GM23338 (cell line): ENCODE measurements around the gene FBXW2. TPM values are rescaled to one million over a fixed set of nuclear protein-coding genes. Genes with fewer than 3 reads are reported as not detected.

Experiments used
- ATAC-seq: fragments of 200-7000 bp; cut with Tn5 transposase; 3 replicates; pipeline ENCODE4 v1.9.1; 2020
- DNase-seq: peaks from one replicate; pipeline ENCODE4 v3.0.0-alpha.2; 2015; ENCODE audit warnings: low spot score
- H2AFZ ChIP-seq: fragments of 200-600 bp; sonication (generic); 2 replicates; pipeline ENCODE4 v1.8.0; 2016; ENCODE audit warnings: antibody characterized with exemption, mild to moderate bottlenecking, moderate library complexity
- H3F3A ChIP-seq: fragments of 200-600 bp; sonication (generic); replicated peaks from 2 replicates; pipeline ENCODE4 v1.8.0; 2017; ENCODE audit warnings: antibody characterized with exemption, mixed run types, low read depth
- H3K27ac ChIP-seq: fragments of 200-600 bp; sonication (generic); 2 replicates; pipeline ENCODE4 v1.6.1; 2016; ENCODE audit warnings: low read depth
- H3K27me3 ChIP-seq: fragments of 200-600 bp; sonication (generic); 2 replicates; pipeline ENCODE4 v1.8.0; 2016; ENCODE audit warnings: mild to moderate bottlenecking, mixed run types, moderate library complexity; ENCODE audit not compliant: insufficient read depth
- H3K36me3 ChIP-seq: fragments of 200-600 bp; sonication (generic); 2 replicates; pipeline ENCODE4 v1.8.0; 2016; ENCODE audit warnings: mild to moderate bottlenecking; ENCODE audit not compliant: insufficient read depth
- H3K4me1 ChIP-seq: fragments of 200-600 bp; sonication (generic); 2 replicates; pipeline ENCODE4 v1.8.0; 2016; ENCODE audit warnings: mild to moderate bottlenecking, moderate library complexity; ENCODE audit not compliant: insufficient read depth
- H3K4me2 ChIP-seq: fragments of 200-600 bp; sonication (generic); 2 replicates; pipeline ENCODE4 v1.7.1; 2017; ENCODE audit warnings: mixed run types
- H3K4me3 ChIP-seq: fragments of 200-600 bp; sonication (generic); 2 replicates; pipeline ENCODE4 v1.6.1; 2016; ENCODE audit warnings: mixed run types
- H3K79me2 ChIP-seq: fragments of 200-600 bp; sonication (generic); replicated peaks from 2 replicates; pipeline ENCODE4 v1.8.0; 2017; ENCODE audit warnings: mild to moderate bottlenecking; ENCODE audit not compliant: insufficient read depth
- H3K9me2 ChIP-seq: fragments of 200-600 bp; sonication (generic); 2 replicates; pipeline ENCODE4 v1.8.0; 2017; ENCODE audit not compliant: insufficient read depth
- H4K20me1 ChIP-seq: fragments of 200-600 bp; sonication (generic); replicated peaks from 2 replicates; pipeline ENCODE4 v1.8.0; 2017; ENCODE audit warnings: mild to moderate bottlenecking; ENCODE audit not compliant: insufficient read depth
- H3K27ac Mint-ChIP-seq: 2 replicates; pipeline ENCODE4 v1.8.0; 2020; ENCODE audit warnings: inconsistent platforms, mild to moderate bottlenecking, moderate library complexity, mixed read lengths
- H3K27me3 Mint-ChIP-seq: 3 replicates; pipeline ENCODE4 v1.8.0; 2022; ENCODE audit warnings: low read depth, mild to moderate bottlenecking, moderate library complexity, mixed read lengths, inconsistent platforms; ENCODE audit not compliant: insufficient read depth, poor library complexity
- H3K36me3 Mint-ChIP-seq: 3 replicates; pipeline ENCODE4 v1.8.0; 2021; ENCODE audit warnings: low read depth, mild to moderate bottlenecking, inconsistent platforms, moderate library complexity, mixed read lengths
- H3K4me1 Mint-ChIP-seq: 3 replicates; pipeline ENCODE4 v1.8.0; 2020; ENCODE audit warnings: mild to moderate bottlenecking, inconsistent platforms, mixed read lengths
- H3K4me3 Mint-ChIP-seq: 3 replicates; pipeline ENCODE4 v1.8.0; 2021; ENCODE audit warnings: moderate library complexity, mild to moderate bottlenecking, inconsistent platforms, mixed read lengths
- H3K9me3 Mint-ChIP-seq: 3 replicates; pipeline ENCODE4 v1.8.0; 2020; ENCODE audit warnings: moderate library complexity, mild to moderate bottlenecking, inconsistent platforms, mixed read lengths
- CREB1 ChIP-seq: fragments of 250-450 bp; sonication (Bioruptor Pico); IDR thresholded peaks from 2 replicates; pipeline ENCODE4 v1.5.0; 2020; ENCODE audit warnings: low read depth, mild to moderate bottlenecking, moderate library complexity
- CTCF ChIP-seq, 2 experiments: fragments of 200-600 bp in 1 of 2; sonication (generic) in 1 of 2; conservative IDR thresholded peaks; 2 replicates each; pipeline versions ENCODE4 v1.5.1 to v1.6.1; 2016 to 2017; ENCODE audit warnings: antibody characterized with exemption in 2 of 2, low read depth in 2 of 2, mild to moderate bottlenecking in 2 of 2, moderate library complexity in 1 of 2
- ETS1 ChIP-seq: IDR thresholded peaks from 2 replicates; pipeline ENCODE4 v1.6.1; 2016; ENCODE audit warnings: antibody characterized with exemption
- NANOG ChIP-seq: IDR thresholded peaks from 2 replicates; pipeline ENCODE4 v1.6.1; 2016; ENCODE audit warnings: antibody characterized with exemption, borderline replicate concordance
- REST ChIP-seq: IDR thresholded peaks from one replicate; pipeline ENCODE4 v1.6.1; 2018; ENCODE audit warnings: antibody characterized with exemption; ENCODE audit not compliant: unreplicated experiment
- STAT1 ChIP-seq: IDR thresholded peaks from one replicate; pipeline ENCODE4 v1.6.1; 2016; ENCODE audit warnings: antibody characterized with exemption; ENCODE audit not compliant: unreplicated experiment
- ZNF114 ChIP-seq: fragments of 250-450 bp; sonication (Bioruptor Pico); IDR thresholded peaks from 2 replicates; pipeline ENCODE4 v1.5.0; 2020; ENCODE audit warnings: mild to moderate bottlenecking, moderate library complexity
- ZNF331 ChIP-seq: fragments of 250-450 bp; sonication (Bioruptor Pico); IDR thresholded peaks from 2 replicates; pipeline ENCODE4 v1.5.0; 2020; ENCODE audit warnings: low read depth, mild to moderate bottlenecking, moderate library complexity
- polyA plus RNA-seq: library from polyadenylated mRNA; unstranded; fragments of >200 nt; fragmentation: Nextera tagmentation; extraction: Ambion mirVana; gene quantifications from 2 replicates; pipeline ENCODE4 v1.2.1, GENCODE V29; 2016
- total RNA-seq: library from RNA; depleted of rRNA; stranded (reverse); fragments of >200 nt; shearing (Covaris generic); gene quantifications from 2 replicates; pipeline ENCODE4 v1.2.3, GENCODE V29; 2014

FBXW2 gene
- total and polyA plus RNA-seq, 2 experiments from 2014 or later: 10.0 to 55.2 TPM

GRCh38 chr9:120735415-120736126, 57.6 kb downstream of the FBXW2 start:
- Histone ChIP-seq H3K9me2 (0 out of 2 replicates have a peak, but pooled peaks cover 8% of the 10 kb centered on the region), H3K4me1 (no peaks in the 10 kb centered on the region), H3K27me3 (no peaks in the 10 kb centered on the region), H2AFZ (no peak overlapping the region), H3K27ac (no peak overlapping the region), H3K36me3 (no peaks in the 10 kb centered on the region), H3K79me2 (no peaks in the 10 kb centered on the region), H4K20me1 (no peaks in the 10 kb centered on the region), H3K4me3 (no peak overlapping the region), H3F3A (no peaks in the 10 kb centered on the region), H3K4me2 (no peak overlapping the region)
- DNase-seq (no peak), ATAC-seq (no peak)
- Mint-ChIP-seq H3K4me1 (peaks cover 6% of the 10 kb centered on the region), H3K27me3 (peaks cover 3% of the 10 kb centered on the region), H3K27ac (no peak overlapping the region), H3K9me3 (no peaks in the 10 kb centered on the region), H3K4me3 (no peak overlapping the region), H3K36me3 (no peaks in the 10 kb centered on the region)
- TF ChIP-seq ZNF114 (CRISPR knock-in tag) (no peak), NANOG (no peak), ETS1 (no peak)

GRCh38 chr9:120734607-120735410, 58.4 kb downstream of the FBXW2 start:
- ATAC-seq: no peak
- Mint-ChIP-seq H3K36me3 (no peaks in the 10 kb centered on the region), H3K27ac (no peak overlapping the region), H3K9me3 (no peaks in the 10 kb centered on the region), H3K4me1 (peaks cover 11% of the 10 kb centered on the region), H3K4me3 (no peak overlapping the region), H3K27me3 (peaks cover 3% of the 10 kb centered on the region)
- no peak for DNase-seq
- H3K27ac ChIP-seq: no peak overlapping the region
- H3F3A ChIP-seq: no peaks in the 10 kb centered on the region
- no peaks in the 10 kb centered on the region for H3K27me3 ChIP-seq
- H3K4me1 ChIP-seq: no peaks in the 10 kb centered on the region
- H4K20me1 ChIP-seq: no peaks in the 10 kb centered on the region
- no peak overlapping the region for H3K4me2 ChIP-seq
- H3K79me2 ChIP-seq: no peaks in the 10 kb centered on the region
- no peak overlapping the region for H2AFZ ChIP-seq
- H3K4me3 ChIP-seq: no peak overlapping the region
- 0 out of 2 replicates have a peak, but pooled peaks cover 8% of the 10 kb centered on the region for H3K9me2 ChIP-seq
- H3K36me3 ChIP-seq: no peaks in the 10 kb centered on the region
- TF ChIP-seq ZNF331 (CRISPR knock-in tag) (no peak), ZNF114 (CRISPR knock-in tag) (no peak), REST (no peak), NANOG (no peak), ETS1 (no peak), STAT1 (no peak), CREB1 (CRISPR knock-in tag) (no peak), CTCF (conservative IDR thresholded peaks at IDR 0.05; ENCODE audit: low read depth in 2 of 2) (no peak)
